HepG2 (cell line): ENCODE measurements around the gene WDR91. TPM values are rescaled to one million over a fixed set of nuclear protein-coding genes. Genes with fewer than 3 reads are reported as not detected.

Experiments used
- ATAD3A ChIP-seq: sonication (generic); formaldehyde crosslinking; IDR thresholded peaks from 2 replicates; pipeline ENCODE4 v1.4.0; 2020; ENCODE audit warnings: missing genetic modification reagents
- HOXD1 ChIP-seq: sonication (generic); formaldehyde crosslinking; IDR thresholded peaks from 2 replicates; pipeline ENCODE4 v1.5.0; 2020; ENCODE audit warnings: missing genetic modification reagents
- ISX ChIP-seq: sonication (generic); formaldehyde crosslinking; conservative IDR thresholded peaks from 2 replicates; pipeline ENCODE4 v1.5.0; 2020; ENCODE audit warnings: missing genetic modification reagents
- KDM5A ChIP-seq: fragments of 200-600 bp; sonication (generic); IDR thresholded peaks from 2 replicates; pipeline ENCODE4 v1.7.0; 2018; ENCODE audit warnings: antibody characterized with exemption, mild to moderate bottlenecking, low read length, borderline replicate concordance
- KLF12 ChIP-seq: sonication (generic); formaldehyde crosslinking; IDR thresholded peaks from 2 replicates; pipeline ENCODE4 v1.4.0; 2020; ENCODE audit warnings: missing genetic modification reagents, borderline replicate concordance
- MLXIP ChIP-seq: sonication (generic); formaldehyde crosslinking; IDR thresholded peaks from 2 replicates; pipeline ENCODE4 v1.9.0; 2021; ENCODE audit warnings: missing genetic modification reagents, borderline replicate concordance
- TFE3 ChIP-seq: IDR thresholded peaks from 2 replicates; pipeline ENCODE4 v1.6.1; 2016
- U2AF1 ChIP-seq: fragments of 200-400 bp; formaldehyde crosslinking; optimal IDR thresholded peaks from 2 replicates; pipeline ENCODE3; 2017; ENCODE audit warnings: mild to moderate bottlenecking, low read depth, low read length
- ZNF430 ChIP-seq: sonication (generic); formaldehyde crosslinking; IDR thresholded peaks from 2 replicates; pipeline ENCODE4 v1.9.0; 2021; ENCODE audit warnings: mild to moderate bottlenecking, missing genetic modification reagents
- ZNF451 ChIP-seq: sonication (generic); formaldehyde crosslinking; IDR thresholded peaks from 2 replicates; pipeline ENCODE4 v1.5.0; 2020; ENCODE audit warnings: mild to moderate bottlenecking, missing genetic modification reagents
- ZNF543 ChIP-seq: sonication (generic); formaldehyde crosslinking; IDR thresholded peaks from 2 replicates; pipeline ENCODE4 v1.4.0; 2020; ENCODE audit warnings: mild to moderate bottlenecking, missing genetic modification reagents
- ZNF766 ChIP-seq: sonication (generic); formaldehyde crosslinking; IDR thresholded peaks from 2 replicates; pipeline ENCODE4 v1.5.0; 2020; ENCODE audit warnings: missing genetic modification reagents, borderline replicate concordance
- ZNF788 ChIP-seq: sonication (generic); formaldehyde crosslinking; IDR thresholded peaks from 2 replicates; pipeline ENCODE4 v1.5.0; 2020; ENCODE audit warnings: mild to moderate bottlenecking, missing genetic modification reagents, borderline replicate concordance
- ZNF891 ChIP-seq: sonication (generic); formaldehyde crosslinking; IDR thresholded peaks from 2 replicates; pipeline ENCODE4 v1.5.0; 2020; ENCODE audit warnings: mild to moderate bottlenecking, missing genetic modification reagents
- polyA plus RNA-seq, 8 experiments: library from polyadenylated mRNA; depleted of rRNA in 3 of 8; stranded (reverse) in 7 of 8; unstranded in 1 of 8; fragments of >200 nt; fragmentation: Illumina TruSeq in 4 of 8; extraction: Trizol in 4 of 8; gene quantifications; 2 replicates each; pipeline versions ENCODE4 v1.2.1 to v1.2.3, GENCODE V29; 2011 to 2016; ENCODE audit warnings: low read depth in 4 of 8, missing spikeins in 1 of 8, mixed read lengths in 1 of 8; ENCODE audit not compliant: insufficient read depth in 1 of 8
- total RNA-seq, 5 experiments: library from RNA; depleted of rRNA; stranded (reverse); fragments of >200 nt; fragmentation: Illumina TruSeq; extraction: Trizol; gene quantifications; 2 replicates each; pipeline ENCODE4 v1.2.3, GENCODE V29; 2016; ENCODE audit warnings: low read depth in 1 of 5
- TF ChIP-seq, protein P1 (sequence below): sonication (generic); formaldehyde crosslinking; conservative IDR thresholded peaks from 2 replicates; pipeline ENCODE4 v1.4.0; 2020; ENCODE audit warnings: missing genetic modification reagents
- TF ChIP-seq, protein P2 (sequence below): sonication (generic); formaldehyde crosslinking; IDR thresholded peaks from 2 replicates; pipeline ENCODE4 v1.4.0; 2020; ENCODE audit warnings: missing genetic modification reagents
- TF ChIP-seq, protein P3 (sequence below): sonication (generic); formaldehyde crosslinking; IDR thresholded peaks from 2 replicates; pipeline ENCODE4 v1.4.0; 2020; ENCODE audit warnings: missing genetic modification reagents, borderline replicate concordance

The WDR91 gene
- total and polyA plus RNA-seq, 2 of the 13 experiments (the other 11 are each of a cell fraction or from before 2014, with no cell fraction given): 11.6 to 12.1 TPM

- TF ChIP-seq TFE3 (CRISPR knock-in tag): peak; percentile 94
- TF ChIP-seq ZNF451 (CRISPR knock-in tag): no peak
- TF ChIP-seq U2AF1: no peak
- TF ChIP-seq HOXD1 (CRISPR knock-in tag): no peak
- TF ChIP-seq ZNF766 (CRISPR knock-in tag): peak; percentile 38; the same call in 1 of the 2 replicates
- no peak for TF ChIP-seq ZNF430 (CRISPR knock-in tag)
- TF ChIP-seq MLXIP (CRISPR knock-in tag): no peak
- TF ChIP-seq, protein P1, sequence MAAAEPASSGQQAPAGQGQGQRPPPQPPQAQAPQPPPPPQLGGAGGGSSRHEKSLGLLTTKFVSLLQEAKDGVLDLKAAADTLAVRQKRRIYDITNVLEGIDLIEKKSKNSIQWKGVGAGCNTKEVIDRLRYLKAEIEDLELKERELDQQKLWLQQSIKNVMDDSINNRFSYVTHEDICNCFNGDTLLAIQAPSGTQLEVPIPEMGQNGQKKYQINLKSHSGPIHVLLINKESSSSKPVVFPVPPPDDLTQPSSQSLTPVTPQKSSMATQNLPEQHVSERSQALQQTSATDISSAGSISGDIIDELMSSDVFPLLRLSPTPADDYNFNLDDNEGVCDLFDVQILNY (CRISPR knock-in tag): no peak
- no peak for TF ChIP-seq ZNF891 (CRISPR knock-in tag)
- TF ChIP-seq ZNF788: peak; percentile 73; the same call in 1 of the 2 replicates
- TF ChIP-seq, protein P2, sequence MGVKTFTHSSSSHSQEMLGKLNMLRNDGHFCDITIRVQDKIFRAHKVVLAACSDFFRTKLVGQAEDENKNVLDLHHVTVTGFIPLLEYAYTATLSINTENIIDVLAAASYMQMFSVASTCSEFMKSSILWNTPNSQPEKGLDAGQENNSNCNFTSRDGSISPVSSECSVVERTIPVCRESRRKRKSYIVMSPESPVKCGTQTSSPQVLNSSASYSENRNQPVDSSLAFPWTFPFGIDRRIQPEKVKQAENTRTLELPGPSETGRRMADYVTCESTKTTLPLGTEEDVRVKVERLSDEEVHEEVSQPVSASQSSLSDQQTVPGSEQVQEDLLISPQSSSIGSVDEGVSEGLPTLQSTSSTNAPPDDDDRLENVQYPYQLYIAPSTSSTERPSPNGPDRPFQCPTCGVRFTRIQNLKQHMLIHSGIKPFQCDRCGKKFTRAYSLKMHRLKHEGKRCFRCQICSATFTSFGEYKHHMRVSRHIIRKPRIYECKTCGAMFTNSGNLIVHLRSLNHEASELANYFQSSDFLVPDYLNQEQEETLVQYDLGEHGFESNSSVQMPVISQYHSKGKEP (CRISPR knock-in tag): peak; percentile 36
- no peak for TF ChIP-seq ISX
- TF ChIP-seq, protein P3, sequence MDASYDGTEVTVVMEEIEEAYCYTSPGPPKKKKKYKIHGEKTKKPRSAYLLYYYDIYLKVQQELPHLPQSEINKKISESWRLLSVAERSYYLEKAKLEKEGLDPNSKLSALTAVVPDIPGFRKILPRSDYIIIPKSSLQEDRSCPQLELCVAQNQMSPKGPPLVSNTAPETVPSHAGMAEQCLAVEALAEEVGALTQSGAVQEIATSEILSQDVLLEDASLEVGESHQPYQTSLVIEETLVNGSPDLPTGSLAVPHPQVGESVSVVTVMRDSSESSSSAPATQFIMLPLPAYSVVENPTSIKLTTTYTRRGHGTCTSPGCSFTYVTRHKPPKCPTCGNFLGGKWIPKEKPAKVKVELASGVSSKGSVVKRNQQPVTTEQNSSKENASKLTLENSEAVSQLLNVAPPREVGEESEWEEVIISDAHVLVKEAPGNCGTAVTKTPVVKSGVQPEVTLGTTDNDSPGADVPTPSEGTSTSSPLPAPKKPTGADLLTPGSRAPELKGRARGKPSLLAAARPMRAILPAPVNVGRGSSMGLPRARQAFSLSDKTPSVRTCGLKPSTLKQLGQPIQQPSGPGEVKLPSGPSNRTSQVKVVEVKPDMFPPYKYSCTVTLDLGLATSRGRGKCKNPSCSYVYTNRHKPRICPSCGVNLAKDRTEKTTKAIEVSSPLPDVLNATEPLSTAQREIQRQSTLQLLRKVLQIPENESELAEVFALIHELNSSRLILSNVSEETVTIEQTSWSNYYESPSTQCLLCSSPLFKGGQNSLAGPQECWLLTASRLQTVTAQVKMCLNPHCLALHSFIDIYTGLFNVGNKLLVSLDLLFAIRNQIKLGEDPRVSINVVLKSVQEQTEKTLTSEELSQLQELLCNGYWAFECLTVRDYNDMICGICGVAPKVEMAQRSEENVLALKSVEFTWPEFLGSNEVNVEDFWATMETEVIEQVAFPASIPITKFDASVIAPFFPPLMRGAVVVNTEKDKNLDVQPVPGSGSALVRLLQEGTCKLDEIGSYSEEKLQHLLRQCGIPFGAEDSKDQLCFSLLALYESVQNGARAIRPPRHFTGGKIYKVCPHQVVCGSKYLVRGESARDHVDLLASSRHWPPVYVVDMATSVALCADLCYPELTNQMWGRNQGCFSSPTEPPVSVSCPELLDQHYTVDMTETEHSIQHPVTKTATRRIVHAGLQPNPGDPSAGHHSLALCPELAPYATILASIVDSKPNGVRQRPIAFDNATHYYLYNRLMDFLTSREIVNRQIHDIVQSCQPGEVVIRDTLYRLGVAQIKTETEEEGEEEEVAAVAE (CRISPR knock-in tag): no peak
- peak; percentile 83; the same call in 1 of the 2 replicates for TF ChIP-seq ZNF543 (CRISPR knock-in tag)
- TF ChIP-seq KLF12 (CRISPR knock-in tag): peak; percentile 69; the same call in 1 of the 2 replicates
- no peak for TF ChIP-seq ATAD3A (CRISPR knock-in tag)
- no peak for TF ChIP-seq KDM5A
Observed at GRCh38 chr7:135147899-135148721, 63.2 kb downstream of the WDR91 start, which contains the start of gene TMEM140 (continued).
